ENCODE measurements around the gene CLUH.

The CLUH gene

GRCh38 chr17:2719861-2720260, 8.3 kb upstream of the CLUH start:
- no peak for DNase-seq

- peak; percentile 56 for DNase-seq
Measured at GRCh38 chr17:2718150-2718938, 6.8 kb upstream of the CLUH start.

- no peak for DNase-seq
Measured at GRCh38 chr17:2716649-2717048, 5.1 kb upstream of the CLUH start.

GRCh38 chr17:2713881-2714280, 2.3 kb upstream of the CLUH start:
- no peak for DNase-seq

GRCh38 chr17:2712300-2713043, 908 bp upstream of the CLUH start:
- DNase-seq = no peak

- no peak for DNase-seq
Measured at GRCh38 chr17:2710803-2711607, 559 bp downstream of the CLUH start.

GRCh38 chr17:2710071-2710802, 1.3 kb downstream of the CLUH start:
- DNase-seq = no peak

GRCh38 chr17:2709183-2709661, 2.3 kb downstream of the CLUH start:
- no peak for DNase-seq

GRCh38 chr17:2708585-2709182, 2.9 kb downstream of the CLUH start:
- DNase-seq = no peak

- peak; percentile 85 for DNase-seq
Measured at GRCh38 chr17:2707721-2708584, 3.6 kb downstream of the CLUH start.

GRCh38 chr17:2706911-2707510, 4.6 kb downstream of the CLUH start:
- DNase-seq = no peak

GRCh38 chr17:2705888-2706795, 5.4 kb downstream of the CLUH start:
- no peak for DNase-seq

GRCh38 chr17:2705263-2705662, 6.3 kb downstream of the CLUH start:
- DNase-seq = peak; percentile 86

GRCh38 chr17:2704890-2705248, 6.7 kb downstream of the CLUH start:
- no peak for DNase-seq

GRCh38 chr17:2704031-2704889, 7.3 kb downstream of the CLUH start:
- DNase-seq = no peak

GRCh38 chr17:2703606-2704005, 8.0 kb downstream of the CLUH start:
- no peak for DNase-seq

GRCh38 chr17:2703181-2703580, 8.4 kb downstream of the CLUH start:
- DNase-seq = no peak

- DNase-seq = no peak
Measured at GRCh38 chr17:2701996-2702741, 9.4 kb downstream of the CLUH start.

Data from islet precursor cell (in vitro differentiated cells).